Liver (tissue), 9 donors: ENCODE measurements around the gene SKOR1. TPM values are rescaled to one million over a fixed set of nuclear protein-coding genes. Genes with fewer than 3 reads are reported as not detected.

ENCODE experiments used
- DNase-seq: peaks from one replicate; pipeline ENCODE4 v3.0.0-alpha.2; 2017; ENCODE audit warnings: low spot score
- H3K27ac ChIP-seq, 2 donors: one replicate each; pipeline ENCODE4 v1.7.0; 2013; ENCODE audit warnings: inconsistent platforms in 2 of 2, low read length in 2 of 2, control low read depth in 1 of 2, low read depth in 1 of 2, mild to moderate bottlenecking in 1 of 2
- H3K27me3 ChIP-seq, 4 donors: one replicate each; pipeline versions ENCODE4 v1.6.1 to v1.7.0; 2013; ENCODE audit warnings: low read length in 3 of 4, inconsistent platforms in 1 of 4, mild to moderate bottlenecking in 1 of 4, moderate library complexity in 1 of 4; ENCODE audit not compliant: control insufficient read depth in 4 of 4, insufficient read depth in 4 of 4
- H3K36me3 ChIP-seq, 4 donors: one replicate each; pipeline versions ENCODE4 v1.6.1 to v1.7.0; 2013; ENCODE audit warnings: low read length in 3 of 4, mild to moderate bottlenecking in 3 of 4, low read depth in 1 of 4, moderate library complexity in 1 of 4; ENCODE audit not compliant: control insufficient read depth in 4 of 4, insufficient read depth in 3 of 4
- H3K4me1 ChIP-seq, 4 donors: one replicate each; pipeline versions ENCODE4 v1.6.1 to v1.7.0; 2013; ENCODE audit warnings: low read length in 3 of 4, mild to moderate bottlenecking in 3 of 4, moderate library complexity in 1 of 4; ENCODE audit not compliant: control insufficient read depth in 4 of 4, insufficient read depth in 4 of 4
- H3K4me3 ChIP-seq, 3 donors: one replicate each; pipeline versions ENCODE4 v1.6.1 to v1.7.0; 2013; ENCODE audit warnings: low read length in 3 of 3, control low read depth in 1 of 3, low read depth in 1 of 3, mild to moderate bottlenecking in 1 of 3
- H3K9ac ChIP-seq, 2 donors: one replicate each; pipeline ENCODE4 v1.7.0; 2013; ENCODE audit warnings: low read length in 2 of 2, mild to moderate bottlenecking in 2 of 2, moderate library complexity in 2 of 2, control low read depth in 1 of 2, low read depth in 1 of 2
- H3K9me3 ChIP-seq, 4 donors: one replicate each; pipeline versions ENCODE4 v1.6.1 to v1.7.0; 2013; ENCODE audit warnings: low read length in 3 of 4; ENCODE audit not compliant: control insufficient read depth in 4 of 4
- EGR1 ChIP-seq, 2 donors: IDR thresholded peaks; 2 replicates each; pipeline ENCODE4 v1.6.1; 2016 to 2018; ENCODE audit warnings: antibody characterized with exemption in 2 of 2, low read depth in 2 of 2
- FOXA1 ChIP-seq: IDR thresholded peaks from 2 replicates; pipeline ENCODE4 v1.6.1; 2016; ENCODE audit warnings: antibody characterized with exemption
- FOXA2 ChIP-seq: IDR thresholded peaks from 2 replicates; pipeline ENCODE4 v1.6.1; 2016; ENCODE audit warnings: antibody characterized with exemption
- GABPA ChIP-seq, 2 donors: IDR thresholded peaks in 1 of 2; conservative IDR thresholded peaks in 1 of 2; 2 replicates each; pipeline ENCODE4 v1.6.1; 2016; ENCODE audit warnings: antibody characterized with exemption in 2 of 2, mild to moderate bottlenecking in 1 of 2, moderate library complexity in 1 of 2
- HNF4A ChIP-seq, 2 donors: conservative IDR thresholded peaks; 2 replicates each; pipeline ENCODE4 v1.6.1; 2016; ENCODE audit warnings: antibody characterized with exemption in 2 of 2, mild to moderate bottlenecking in 2 of 2
- HNF4G ChIP-seq: IDR thresholded peaks from 2 replicates; pipeline ENCODE4 v1.6.1; 2016; ENCODE audit warnings: antibody characterized with exemption
- JUND ChIP-seq, 2 donors: IDR thresholded peaks; 2 replicates each; pipeline ENCODE4 v1.6.1; 2016; ENCODE audit warnings: antibody characterized with exemption in 2 of 2
- NR2F2 ChIP-seq: IDR thresholded peaks from 2 replicates; pipeline ENCODE4 v1.6.1; 2016; ENCODE audit warnings: antibody characterized with exemption
- RAD21 ChIP-seq, 2 donors: IDR thresholded peaks; 2 replicates each; pipeline ENCODE4 v1.6.1; 2016; ENCODE audit warnings: antibody characterized with exemption in 2 of 2, mild to moderate bottlenecking in 2 of 2
- RXRA ChIP-seq, 2 donors: IDR thresholded peaks; 2 replicates each; pipeline ENCODE4 v1.6.1; 2017 to 2018; ENCODE audit warnings: antibody characterized with exemption in 2 of 2, mild to moderate bottlenecking in 1 of 2
- SP1 ChIP-seq: IDR thresholded peaks from 2 replicates; pipeline ENCODE4 v1.6.1; 2018; ENCODE audit warnings: antibody characterized with exemption, mild to moderate bottlenecking
- TAF1 ChIP-seq: conservative IDR thresholded peaks from 2 replicates; pipeline ENCODE4 v1.6.1; 2016; ENCODE audit warnings: antibody characterized with exemption, mild to moderate bottlenecking
- YY1 ChIP-seq: IDR thresholded peaks from 2 replicates; pipeline ENCODE4 v1.6.1; 2016; ENCODE audit warnings: antibody characterized with exemption, mild to moderate bottlenecking
- WGBS: extraction: QIAGEN DNeasy Blood & Tissue Kit; methylation state at CpG from one replicate; pipeline ENCODE4 v1.1.7; 2013; 5-methylcytosine and 5-hydroxymethylcytosine counted together
- polyA plus RNA-seq, 2 donors: library from polyadenylated mRNA; stranded (reverse) in 1 of 2; unstranded in 1 of 2; fragments of 200-250 nt in 1 of 2; fragments of >200 nt in 1 of 2; fragmentation: Nextera tagmentation in 1 of 2; extraction: Ambion mirVana in 1 of 2; gene quantifications; one replicate each; pipeline versions ENCODE4 v1.2.1 to v1.2.3, GENCODE V29; 2013 to 2015
- total RNA-seq, 2 donors: library from RNA; depleted of rRNA; stranded (reverse); fragments of >200 nt; gene quantifications; one replicate each; pipeline ENCODE4 v1.2.3, GENCODE V29; 2014
- TF ChIP-seq, protein P1 (sequence below): IDR thresholded peaks from 2 replicates; pipeline ENCODE4 v1.6.1; 2016; ENCODE audit warnings: antibody characterized with exemption, mild to moderate bottlenecking
- TF ChIP-seq, protein P2 (sequence below): IDR thresholded peaks from 2 replicates; pipeline ENCODE4 v1.6.1; 2016; ENCODE audit warnings: antibody characterized with exemption
- TF ChIP-seq, protein P3 (sequence below): IDR thresholded peaks from 2 replicates; pipeline ENCODE4 v1.6.1; 2016; ENCODE audit warnings: antibody characterized with exemption
- TF ChIP-seq, protein P4 (sequence below): fragments of 150-350 bp; IDR thresholded peaks from 2 replicates; pipeline ENCODE4 v1.5.1; 2017; ENCODE audit warnings: improper control_type of control experiment, low read depth, low read length; ENCODE audit not compliant: missing input control
- TF ChIP-seq, protein P5 (sequence below): IDR thresholded peaks from 2 replicates; pipeline ENCODE4 v1.6.1; 2016; ENCODE audit warnings: antibody characterized with exemption
- donor health status: healthy.
- donor health status: healthy.
- donor health status: healthy.
- donor health status: healthy.
- donor health status: healthy.

The SKOR1 gene
- total and polyA plus RNA-seq, 4 donors = 0.02 to 0.17 (median 0.05) TPM; not detected in 1

DNA sequence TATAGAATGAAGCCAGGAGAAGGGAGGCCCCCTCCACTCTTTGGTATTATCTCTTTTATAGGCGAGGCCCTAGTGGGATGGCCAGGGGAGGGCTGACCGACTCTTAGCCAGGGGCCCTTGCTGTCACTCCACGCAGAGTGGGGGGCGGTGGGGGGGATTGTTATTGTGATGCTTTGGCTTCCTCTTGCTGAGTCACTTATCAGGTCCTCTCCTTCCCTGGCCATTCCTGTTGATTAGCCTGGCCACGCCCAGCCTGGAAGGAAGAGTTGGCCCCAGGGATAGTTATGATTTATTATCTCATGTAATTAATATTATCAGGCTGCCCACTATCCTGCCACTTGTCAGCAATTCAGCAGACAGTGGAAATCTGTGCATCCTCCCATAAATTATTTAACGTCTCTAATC lies 25.5 kb upstream of the SKOR1 start:
- WGBS = 90% methylated on average over 6 of the region's 6 CpGs
- H3K27ac ChIP-seq = no peak overlapping the region
- H3K27me3 ChIP-seq = no peaks in the 10 kb centered on the region
- DNase-seq = no peak
- no peaks in the 10 kb centered on the region for H3K9me3 ChIP-seq
- H3K36me3 ChIP-seq = peaks cover 0 to 1% (median 0%) of the 10 kb centered on the region in 4 donors
- H3K9ac ChIP-seq = no peak overlapping the region
- no peaks in the 10 kb centered on the region for H3K4me1 ChIP-seq
- TF ChIP-seq, protein P1, sequence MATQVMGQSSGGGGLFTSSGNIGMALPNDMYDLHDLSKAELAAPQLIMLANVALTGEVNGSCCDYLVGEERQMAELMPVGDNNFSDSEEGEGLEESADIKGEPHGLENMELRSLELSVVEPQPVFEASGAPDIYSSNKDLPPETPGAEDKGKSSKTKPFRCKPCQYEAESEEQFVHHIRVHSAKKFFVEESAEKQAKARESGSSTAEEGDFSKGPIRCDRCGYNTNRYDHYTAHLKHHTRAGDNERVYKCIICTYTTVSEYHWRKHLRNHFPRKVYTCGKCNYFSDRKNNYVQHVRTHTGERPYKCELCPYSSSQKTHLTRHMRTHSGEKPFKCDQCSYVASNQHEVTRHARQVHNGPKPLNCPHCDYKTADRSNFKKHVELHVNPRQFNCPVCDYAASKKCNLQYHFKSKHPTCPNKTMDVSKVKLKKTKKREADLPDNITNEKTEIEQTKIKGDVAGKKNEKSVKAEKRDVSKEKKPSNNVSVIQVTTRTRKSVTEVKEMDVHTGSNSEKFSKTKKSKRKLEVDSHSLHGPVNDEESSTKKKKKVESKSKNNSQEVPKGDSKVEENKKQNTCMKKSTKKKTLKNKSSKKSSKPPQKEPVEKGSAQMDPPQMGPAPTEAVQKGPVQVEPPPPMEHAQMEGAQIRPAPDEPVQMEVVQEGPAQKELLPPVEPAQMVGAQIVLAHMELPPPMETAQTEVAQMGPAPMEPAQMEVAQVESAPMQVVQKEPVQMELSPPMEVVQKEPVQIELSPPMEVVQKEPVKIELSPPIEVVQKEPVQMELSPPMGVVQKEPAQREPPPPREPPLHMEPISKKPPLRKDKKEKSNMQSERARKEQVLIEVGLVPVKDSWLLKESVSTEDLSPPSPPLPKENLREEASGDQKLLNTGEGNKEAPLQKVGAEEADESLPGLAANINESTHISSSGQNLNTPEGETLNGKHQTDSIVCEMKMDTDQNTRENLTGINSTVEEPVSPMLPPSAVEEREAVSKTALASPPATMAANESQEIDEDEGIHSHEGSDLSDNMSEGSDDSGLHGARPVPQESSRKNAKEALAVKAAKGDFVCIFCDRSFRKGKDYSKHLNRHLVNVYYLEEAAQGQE = no peak
- no peak for TF ChIP-seq SP1
- TF ChIP-seq JUND (IDR thresholded peaks at IDR 0.05) = no peak
- TF ChIP-seq HNF4A (conservative IDR thresholded peaks at IDR 0.05) = no peak
- TF ChIP-seq, protein P2, sequence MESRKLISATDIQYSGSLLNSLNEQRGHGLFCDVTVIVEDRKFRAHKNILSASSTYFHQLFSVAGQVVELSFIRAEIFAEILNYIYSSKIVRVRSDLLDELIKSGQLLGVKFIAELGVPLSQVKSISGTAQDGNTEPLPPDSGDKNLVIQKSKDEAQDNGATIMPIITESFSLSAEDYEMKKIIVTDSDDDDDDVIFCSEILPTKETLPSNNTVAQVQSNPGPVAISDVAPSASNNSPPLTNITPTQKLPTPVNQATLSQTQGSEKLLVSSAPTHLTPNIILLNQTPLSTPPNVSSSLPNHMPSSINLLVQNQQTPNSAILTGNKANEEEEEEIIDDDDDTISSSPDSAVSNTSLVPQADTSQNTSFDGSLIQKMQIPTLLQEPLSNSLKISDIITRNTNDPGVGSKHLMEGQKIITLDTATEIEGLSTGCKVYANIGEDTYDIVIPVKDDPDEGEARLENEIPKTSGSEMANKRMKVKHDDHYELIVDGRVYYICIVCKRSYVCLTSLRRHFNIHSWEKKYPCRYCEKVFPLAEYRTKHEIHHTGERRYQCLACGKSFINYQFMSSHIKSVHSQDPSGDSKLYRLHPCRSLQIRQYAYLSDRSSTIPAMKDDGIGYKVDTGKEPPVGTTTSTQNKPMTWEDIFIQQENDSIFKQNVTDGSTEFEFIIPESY = no peak
- TF ChIP-seq, protein P3, sequence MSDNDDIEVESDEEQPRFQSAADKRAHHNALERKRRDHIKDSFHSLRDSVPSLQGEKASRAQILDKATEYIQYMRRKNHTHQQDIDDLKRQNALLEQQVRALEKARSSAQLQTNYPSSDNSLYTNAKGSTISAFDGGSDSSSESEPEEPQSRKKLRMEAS = no peak
- TF ChIP-seq EGR1 (IDR thresholded peaks at IDR 0.05; ENCODE audit: low read depth in 2 of 2) = no peak
- no peak for TF ChIP-seq FOXA1
- no peak for TF ChIP-seq HNF4G
- TF ChIP-seq, protein P4, sequence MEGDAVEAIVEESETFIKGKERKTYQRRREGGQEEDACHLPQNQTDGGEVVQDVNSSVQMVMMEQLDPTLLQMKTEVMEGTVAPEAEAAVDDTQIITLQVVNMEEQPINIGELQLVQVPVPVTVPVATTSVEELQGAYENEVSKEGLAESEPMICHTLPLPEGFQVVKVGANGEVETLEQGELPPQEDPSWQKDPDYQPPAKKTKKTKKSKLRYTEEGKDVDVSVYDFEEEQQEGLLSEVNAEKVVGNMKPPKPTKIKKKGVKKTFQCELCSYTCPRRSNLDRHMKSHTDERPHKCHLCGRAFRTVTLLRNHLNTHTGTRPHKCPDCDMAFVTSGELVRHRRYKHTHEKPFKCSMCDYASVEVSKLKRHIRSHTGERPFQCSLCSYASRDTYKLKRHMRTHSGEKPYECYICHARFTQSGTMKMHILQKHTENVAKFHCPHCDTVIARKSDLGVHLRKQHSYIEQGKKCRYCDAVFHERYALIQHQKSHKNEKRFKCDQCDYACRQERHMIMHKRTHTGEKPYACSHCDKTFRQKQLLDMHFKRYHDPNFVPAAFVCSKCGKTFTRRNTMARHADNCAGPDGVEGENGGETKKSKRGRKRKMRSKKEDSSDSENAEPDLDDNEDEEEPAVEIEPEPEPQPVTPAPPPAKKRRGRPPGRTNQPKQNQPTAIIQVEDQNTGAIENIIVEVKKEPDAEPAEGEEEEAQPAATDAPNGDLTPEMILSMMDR = no peak
- TF ChIP-seq RXRA (IDR thresholded peaks at IDR 0.05) = no peak
- TF ChIP-seq, protein P5, sequence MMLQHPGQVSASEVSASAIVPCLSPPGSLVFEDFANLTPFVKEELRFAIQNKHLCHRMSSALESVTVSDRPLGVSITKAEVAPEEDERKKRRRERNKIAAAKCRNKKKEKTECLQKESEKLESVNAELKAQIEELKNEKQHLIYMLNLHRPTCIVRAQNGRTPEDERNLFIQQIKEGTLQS = no peak
- no peak for TF ChIP-seq YY1
- TF ChIP-seq GABPA (IDR thresholded peaks at IDR 0.05 in 1 of 2, conservative IDR thresholded peaks at IDR 0.05 in 1 of 2) = no peak
- no peak for TF ChIP-seq TAF1
- no peak overlapping the region for H3K4me3 ChIP-seq

DNA sequence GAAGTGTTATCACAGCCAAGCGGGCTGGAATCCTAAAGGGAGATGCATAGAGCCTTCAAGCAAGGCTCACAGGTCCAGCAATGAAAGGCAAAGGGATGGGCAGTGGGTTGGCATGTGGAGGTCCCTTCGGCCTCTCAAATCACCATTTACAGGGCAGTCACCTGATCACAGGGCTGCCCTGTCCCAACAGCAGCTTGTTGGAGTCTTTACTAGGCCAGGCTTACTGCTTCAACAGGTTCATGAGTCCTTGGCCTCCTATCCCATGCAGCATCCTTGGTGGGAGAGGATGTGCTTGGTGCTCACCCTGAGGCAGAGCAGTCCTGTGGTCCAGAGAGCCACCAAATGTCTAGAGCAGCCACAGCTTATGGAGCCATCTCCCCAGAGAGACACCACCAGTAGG lies 24.2 kb upstream of the SKOR1 start:
- no peak overlapping the region for H3K4me3 ChIP-seq
- no peaks in the 10 kb centered on the region for H3K27me3 ChIP-seq
- H3K9me3 ChIP-seq = no peaks in the 10 kb centered on the region
- 97% methylated on average over 2 of the region's 2 CpGs for WGBS
- DNase-seq = no peak
- no peak overlapping the region for H3K27ac ChIP-seq
- no peaks in the 10 kb centered on the region for H3K4me1 ChIP-seq
- no peak overlapping the region for H3K9ac ChIP-seq
- peaks cover 0 to 1% (median under 1%) of the 10 kb centered on the region in 4 donors for H3K36me3 ChIP-seq
- TF ChIP-seq FOXA1 (no peak), SP1 (no peak), TAF1 (no peak), HNF4A (conservative IDR thresholded peaks at IDR 0.05) (no peak), RAD21 (IDR thresholded peaks at IDR 0.05) (no peak), HNF4G (no peak), RXRA (IDR thresholded peaks at IDR 0.05) (no peak), FOXA2 (no peak), NR2F2 (no peak), GABPA (IDR thresholded peaks at IDR 0.05 in 1 of 2, conservative IDR thresholded peaks at IDR 0.05 in 1 of 2) (no peak), EGR1 (IDR thresholded peaks at IDR 0.05; ENCODE audit: low read depth in 2 of 2) (no peak), JUND (IDR thresholded peaks at IDR 0.05) (no peak), YY1 (no peak)
- TF ChIP-seq, protein P5 = no peak
- TF ChIP-seq, protein P3 = no peak
- TF ChIP-seq, protein P4 = no peak
- TF ChIP-seq, protein P2 = no peak
